GM15510 (cell line): Measurements from ENCODE around the gene PRDM15.

Experiments used
- POLR2A ChIP-seq: IDR thresholded peaks from 3 replicates; pipeline ENCODE4 v1.6.1; 2011; ENCODE audit warnings: borderline replicate concordance; ENCODE audit not compliant: insufficient read length; ENCODE audit errors: extremely low read depth

Gene PRDM15

DNA sequence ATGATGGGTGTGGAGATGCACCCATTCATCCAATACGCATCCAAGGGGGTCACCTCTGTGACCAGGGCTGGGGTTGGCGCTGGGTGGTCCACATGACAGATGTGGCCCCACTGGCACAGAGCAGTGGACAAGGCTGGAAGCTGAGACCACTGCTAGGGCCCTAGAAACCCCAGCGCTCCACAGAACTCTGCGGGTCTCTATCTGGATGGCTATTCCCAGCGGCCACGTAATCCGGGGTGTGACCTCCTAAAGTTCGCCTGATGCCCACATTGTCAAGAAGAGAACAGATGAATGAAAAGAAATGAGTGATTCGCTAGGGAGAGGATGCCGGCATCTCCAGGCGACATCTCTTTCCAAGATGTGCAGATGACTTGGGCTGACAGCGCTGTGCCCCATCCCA is 55.2 kb downstream of the PRDM15 start:
- TF ChIP-seq POLR2A = no peak

DNA sequence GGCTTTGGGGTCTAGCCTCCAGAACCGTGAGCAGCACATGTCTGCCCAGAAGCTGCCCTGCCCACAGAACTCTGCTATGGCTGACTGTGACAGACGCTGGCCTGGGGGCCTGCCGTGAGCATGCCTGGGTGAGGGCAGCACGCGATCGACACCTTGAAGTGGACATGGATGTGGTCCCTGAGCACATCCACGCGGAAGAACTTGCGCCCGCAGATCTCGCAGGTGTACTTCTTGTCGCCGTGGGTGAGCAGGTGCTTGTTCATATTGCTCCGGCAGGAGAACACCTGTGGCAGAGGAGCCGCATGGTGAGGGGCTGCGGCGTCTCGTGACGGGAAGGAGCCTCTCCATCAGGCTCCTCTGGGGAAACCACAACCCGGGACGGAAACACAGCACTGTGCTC is 56.0 kb downstream of the PRDM15 start:
- no peak for TF ChIP-seq POLR2A

DNA sequence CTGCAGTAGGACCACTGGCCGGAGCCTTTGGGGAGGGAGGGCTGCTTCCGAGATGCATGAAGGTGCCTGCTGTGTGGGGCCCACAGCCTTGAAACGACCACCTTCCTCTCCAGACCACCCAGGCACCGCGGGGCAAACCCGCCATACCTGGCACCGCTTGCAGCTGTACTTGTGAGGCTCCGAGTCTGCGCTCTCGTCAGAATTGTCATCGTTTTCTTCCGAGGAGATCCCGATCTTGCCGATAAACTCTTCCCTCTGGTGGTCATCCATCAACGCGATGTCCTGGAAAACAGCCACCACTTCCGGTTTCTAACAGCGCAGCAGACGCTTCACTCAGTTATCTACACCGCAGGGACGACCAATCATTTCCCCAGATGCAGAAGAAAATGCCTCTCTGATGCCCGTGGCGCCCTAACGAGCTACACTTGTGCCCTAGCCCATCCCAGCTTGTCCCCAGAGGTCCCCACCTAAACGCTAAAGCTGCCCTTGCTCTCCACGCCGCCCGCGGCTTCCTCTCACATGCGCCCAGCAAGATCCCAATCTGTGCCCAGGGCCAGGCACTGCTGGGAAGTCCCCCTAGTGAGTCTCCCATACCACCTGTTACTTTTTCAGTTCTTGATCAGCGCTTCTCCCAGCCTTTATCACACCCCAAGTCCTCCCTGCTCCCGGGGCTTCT is 57.2 kb downstream of the PRDM15 start:
- no peak for TF ChIP-seq POLR2A

DNA sequence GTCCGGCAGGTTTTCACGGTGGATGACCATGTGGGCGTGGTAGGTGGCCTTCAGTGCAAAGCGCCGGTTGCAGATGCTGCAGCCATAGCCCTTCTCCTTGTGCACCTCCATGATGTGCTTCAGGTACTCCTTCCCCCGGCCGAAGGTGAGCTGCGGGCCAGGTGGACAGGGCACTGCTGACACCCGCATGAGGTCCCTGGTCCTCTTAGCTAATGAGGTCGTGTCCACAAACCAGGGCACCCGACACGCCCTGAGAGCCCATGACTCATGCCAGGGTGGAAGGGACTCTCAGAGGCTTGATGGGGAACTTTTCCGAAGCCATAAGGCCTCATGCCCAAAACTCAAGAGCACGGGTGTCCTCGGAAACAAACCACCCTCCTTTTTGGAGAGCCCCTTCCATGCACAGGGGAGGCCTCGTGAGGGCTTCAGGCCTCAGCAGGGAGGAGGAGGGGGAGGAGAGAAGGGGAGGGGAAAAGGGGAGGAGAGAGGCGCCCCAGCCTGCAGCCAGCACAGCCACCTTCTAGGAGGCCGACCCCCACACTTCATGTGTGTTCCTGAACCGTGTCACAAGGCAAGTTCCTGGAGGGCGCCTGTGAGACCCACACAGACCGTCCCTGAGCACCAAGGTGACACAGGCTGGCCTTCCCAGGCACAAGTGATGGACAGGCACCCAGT is 57.9 kb downstream of the PRDM15 start:
- no peak for TF ChIP-seq POLR2A

DNA sequence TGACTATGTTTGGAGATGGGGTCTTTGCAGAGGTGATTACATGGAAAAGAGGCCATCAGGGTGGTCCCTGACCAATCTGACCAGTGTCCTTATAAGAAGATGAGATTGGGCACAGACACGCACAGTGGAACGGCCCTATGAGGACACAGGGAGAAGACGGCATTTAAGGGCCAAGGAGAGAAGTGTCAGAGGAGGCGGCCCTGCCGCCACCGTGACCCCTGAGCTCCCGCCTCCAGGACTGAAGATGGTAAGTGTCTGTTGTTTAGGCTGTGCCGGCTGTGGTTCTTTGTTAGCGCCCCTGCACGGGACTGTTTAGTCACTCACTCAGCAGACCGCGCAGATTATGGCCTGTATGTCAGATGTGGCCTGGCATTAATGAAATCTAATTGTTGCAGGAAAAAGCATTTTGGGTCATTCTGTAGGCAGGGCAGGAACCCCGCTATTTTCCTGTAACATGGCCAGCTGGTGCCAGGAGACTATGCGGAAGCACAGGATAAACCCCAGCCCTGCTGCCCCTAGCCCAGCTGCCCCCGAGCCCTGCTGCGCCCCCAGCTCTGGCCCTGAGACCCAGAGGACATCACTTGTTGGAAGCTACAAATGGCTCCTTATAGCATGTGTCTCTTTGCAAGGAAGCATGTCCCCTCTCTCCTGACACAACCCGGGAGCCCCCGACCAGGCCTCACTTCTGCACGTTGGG is 58.6 kb downstream of the PRDM15 start:
- TF ChIP-seq POLR2A = no peak

DNA sequence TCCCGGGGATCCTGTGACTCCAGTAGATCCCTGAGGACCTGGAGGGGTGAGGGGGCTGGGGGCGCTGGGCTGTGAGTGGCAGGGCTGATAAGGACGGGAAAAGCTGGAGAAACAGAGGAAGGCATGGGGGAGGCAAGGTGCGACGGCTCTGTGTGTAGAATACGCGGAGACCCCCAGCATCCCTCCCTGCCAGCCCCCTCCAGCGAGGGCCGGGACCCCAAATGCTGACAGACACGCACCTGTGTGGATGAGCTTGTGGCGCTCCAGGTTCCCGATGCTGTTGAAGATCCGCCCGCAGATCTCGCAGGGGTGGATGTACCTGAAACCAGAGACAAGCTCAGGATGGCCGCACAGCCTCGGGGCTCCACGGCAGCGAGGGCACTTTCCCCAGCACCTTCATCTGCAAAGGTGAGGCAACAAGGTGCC is 59.3 kb downstream of the PRDM15 start:
- no peak for TF ChIP-seq POLR2A

DNA sequence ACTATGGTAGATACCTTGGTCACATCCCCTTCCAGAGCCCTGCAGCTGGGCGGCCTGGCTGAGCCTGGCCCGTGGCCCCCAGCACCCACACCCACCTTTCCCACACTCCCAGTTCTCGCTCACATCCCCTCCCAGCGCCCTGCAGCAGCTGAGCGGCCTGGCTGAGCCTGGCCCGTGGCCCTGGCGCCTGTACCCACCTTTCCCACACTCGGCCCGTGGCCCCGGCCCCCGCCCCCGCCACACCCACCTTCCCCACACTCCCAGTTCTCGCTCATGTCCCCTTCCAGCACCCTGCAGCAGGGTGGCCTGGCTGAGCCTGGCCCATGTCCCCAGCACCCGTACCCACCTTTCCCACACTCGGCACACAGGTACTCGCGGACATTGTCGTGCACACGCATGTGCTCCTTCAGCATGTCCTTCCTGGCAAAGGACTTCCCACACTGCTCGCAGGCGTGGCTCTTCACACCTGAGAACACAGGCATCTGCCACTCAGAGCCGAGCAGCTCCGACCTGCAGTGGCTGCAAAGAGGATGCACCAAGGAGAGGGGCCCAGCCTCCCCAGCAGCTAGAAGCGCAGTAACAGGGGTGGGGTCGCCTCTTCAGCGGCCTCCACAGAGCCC is 59.8 kb downstream of the PRDM15 start:
- TF ChIP-seq POLR2A = no peak

DNA sequence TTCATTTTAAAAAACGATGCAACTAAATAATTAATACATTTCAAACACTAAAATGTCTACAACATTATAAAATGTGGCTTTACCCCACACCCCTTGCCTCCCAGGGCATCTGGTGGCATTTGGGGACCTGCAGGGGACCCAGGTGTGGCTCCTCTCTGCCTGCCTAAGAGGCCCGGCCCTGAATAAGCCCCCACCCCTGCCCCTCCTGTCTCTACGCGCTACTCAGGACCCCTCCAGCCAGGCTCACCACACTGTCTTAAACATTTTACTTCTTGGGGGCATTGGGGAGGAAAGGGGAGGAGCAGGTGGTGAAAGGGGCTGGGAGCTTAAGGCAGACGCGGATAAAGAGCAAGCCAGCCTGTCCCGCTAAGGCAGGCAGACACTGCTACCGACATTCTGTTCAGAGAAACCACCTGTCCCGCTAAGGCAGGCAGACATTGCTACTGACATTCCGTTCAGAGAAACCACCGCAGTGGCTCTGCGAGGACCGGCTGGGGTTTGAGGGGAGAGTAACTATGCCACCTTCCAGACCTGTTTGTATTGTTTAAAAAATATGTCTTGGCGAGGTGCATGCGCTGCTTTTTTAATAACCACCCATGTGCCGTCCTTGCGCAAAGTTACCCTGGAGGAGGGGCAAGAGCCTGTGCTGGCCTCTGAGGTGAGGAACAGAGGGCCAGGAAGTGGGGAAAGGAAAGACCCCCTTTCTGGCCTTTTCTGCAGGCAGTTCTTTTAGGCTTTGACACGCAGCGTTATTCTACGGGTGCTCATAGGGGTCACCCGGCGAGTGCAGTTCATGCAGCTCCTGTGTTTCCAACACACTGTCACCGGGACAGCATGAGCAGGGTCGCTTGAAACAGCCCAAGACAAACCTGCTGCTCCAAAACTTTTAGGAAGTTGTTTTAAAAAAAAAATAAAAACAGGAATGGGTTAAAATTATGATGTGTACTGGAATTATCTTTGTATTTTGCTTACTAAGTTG is 61.0 kb downstream of the PRDM15 start:
- no peak for TF ChIP-seq POLR2A

DNA sequence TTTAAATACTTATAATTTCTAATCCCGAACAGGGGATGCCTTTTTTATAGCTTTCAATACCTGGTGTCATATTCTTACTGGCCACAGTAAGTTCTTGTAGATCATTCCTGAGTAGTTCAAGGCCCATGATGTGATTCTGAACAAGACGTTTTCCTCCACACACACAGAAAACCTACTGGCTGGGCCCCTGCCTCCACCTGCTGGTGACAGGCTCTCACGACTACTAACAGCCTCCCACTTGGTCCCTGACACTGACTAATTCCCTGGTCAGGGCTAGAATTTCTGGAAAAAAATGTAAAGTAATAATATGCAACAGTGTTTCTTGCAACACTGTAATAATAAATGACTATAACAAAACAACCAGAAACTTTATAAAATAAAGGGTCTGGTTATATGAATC is 61.9 kb downstream of the PRDM15 start:
- TF ChIP-seq POLR2A = no peak

DNA sequence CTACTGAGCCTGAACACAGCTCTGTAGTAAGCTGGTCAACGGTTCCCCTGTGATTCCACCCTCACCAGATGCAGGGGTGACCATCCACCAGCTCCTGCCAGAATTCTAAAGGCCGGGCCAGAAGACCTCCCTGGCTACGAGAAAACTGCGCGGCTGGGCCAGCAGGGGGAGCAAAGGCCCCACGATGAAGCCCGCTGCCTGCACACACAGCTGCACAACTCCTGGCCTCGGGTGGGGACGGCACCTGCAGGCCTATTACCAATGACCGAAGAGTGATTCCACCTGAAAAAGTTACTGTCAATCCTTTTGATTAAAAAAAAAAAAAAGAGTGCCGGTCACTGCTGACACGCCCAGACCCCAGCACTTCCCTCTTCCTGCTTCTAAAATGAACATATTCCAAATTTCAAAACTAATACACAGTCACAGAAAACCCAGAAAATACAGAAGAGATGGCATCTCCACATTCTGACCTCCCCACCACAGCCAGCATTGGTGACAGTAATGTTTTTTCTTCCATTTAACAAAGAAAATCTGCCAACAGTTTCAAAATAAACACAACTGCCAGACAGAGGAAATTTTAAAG is 62.5 kb downstream of the PRDM15 start:
- no peak for TF ChIP-seq POLR2A

DNA sequence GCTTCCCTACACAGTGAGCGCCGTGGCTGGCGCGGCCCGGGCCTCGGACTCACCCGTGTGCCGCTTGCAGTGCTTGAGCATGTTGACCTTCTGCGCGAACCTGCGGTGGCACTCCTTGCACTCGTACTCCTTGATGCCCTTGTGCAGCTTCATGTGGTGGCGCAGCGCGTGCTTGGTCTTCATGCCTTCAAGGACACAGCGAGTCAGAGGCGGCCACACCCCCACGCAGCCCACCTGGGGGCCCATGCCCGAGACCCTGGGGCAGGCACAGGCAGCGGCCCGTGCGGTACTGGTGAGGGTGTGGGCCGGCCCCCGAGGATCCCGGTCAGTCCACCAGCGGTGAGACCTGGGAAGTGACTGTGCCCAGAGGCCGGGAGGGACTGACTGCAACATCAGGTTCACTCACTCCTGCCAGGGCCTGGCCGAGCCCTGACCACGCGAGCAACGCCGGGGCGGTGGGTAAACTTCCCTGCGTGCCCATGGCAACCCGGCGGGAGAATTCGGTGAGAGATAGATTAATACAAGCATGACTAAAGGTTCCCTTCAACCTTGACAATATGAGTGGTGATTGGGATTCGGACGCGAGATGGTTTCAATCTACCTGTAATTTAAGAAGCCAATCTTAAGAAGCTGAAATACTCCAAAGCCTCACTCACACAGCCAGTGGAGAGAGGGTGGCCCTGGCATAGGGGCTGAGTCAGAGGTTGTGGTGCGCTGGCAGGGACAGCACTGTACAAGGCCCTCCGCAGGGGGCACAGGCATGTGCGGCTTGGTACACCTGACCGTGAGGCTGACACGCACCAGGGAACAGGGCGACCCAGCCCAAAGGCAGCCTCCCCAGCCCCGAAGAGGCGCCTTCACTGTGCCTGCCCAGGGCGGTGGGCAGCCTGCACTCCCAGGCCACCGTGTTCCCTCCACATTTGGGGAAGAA is 63.2 kb downstream of the PRDM15 start:
- no peak for TF ChIP-seq POLR2A

DNA sequence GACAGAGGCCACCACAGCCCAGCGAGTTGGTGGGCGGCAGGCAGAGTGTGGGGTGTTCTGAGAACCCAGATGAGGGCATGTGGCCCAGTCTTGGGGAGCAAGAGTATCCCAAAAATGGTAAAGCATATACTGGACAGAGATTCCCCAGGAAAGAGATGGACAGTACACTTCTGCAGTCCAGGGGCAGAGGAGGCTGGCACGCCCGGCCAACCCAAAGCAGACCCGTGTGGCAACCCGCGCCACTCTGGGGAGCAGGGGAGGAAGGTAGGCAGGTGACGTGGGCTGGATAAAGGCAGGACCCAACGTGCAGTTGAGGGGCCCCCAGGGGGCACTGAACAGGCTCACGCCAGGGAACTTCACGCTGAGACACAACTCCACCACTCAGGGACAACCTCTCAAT is 65.9 kb downstream of the PRDM15 start:
- no peak for TF ChIP-seq POLR2A

DNA sequence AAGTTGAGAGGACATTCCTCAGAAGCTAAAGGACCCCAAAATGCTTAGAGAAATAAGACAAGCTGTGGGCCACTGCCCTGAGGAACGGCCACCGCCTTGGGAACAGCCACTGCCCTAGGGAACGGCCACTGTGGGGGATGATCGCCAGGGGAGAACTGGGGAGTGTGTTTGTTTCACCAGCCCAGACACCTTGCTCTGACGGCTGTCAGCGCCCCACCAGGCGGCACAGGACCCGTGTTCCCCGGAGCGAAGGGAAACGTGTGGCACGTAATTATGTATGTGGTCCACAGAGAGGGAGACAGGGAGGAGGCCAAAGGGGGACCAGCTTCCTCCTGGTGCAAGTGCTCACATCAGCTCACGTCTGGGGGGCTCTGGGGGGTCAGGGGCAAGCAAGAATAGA is 66.5 kb downstream of the PRDM15 start:
- TF ChIP-seq POLR2A = no peak
